ENCODE measurements around the gene DES.

The DES gene

DNA sequence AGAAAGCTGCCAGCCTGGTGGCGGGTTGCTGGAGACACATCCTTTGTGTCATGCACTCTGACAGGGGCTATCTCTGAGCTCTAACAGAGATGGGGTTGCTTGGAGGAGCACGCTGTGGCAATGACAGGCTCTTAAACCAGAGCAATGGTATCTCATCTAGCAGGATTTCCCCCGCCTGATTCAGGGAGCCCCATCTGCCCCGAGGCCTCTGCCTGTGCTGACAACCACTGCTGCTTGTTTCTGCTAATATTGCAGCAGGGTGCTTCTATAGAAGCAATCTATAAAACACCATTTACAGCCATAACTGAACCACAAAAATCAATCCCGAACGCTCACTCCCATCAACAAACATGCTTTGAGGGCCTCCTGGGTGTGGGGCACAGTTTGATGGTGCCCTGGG lies 17.6 kb upstream of the DES start:
- no peak overlapping the region for H3K9ac ChIP-seq (ENCODE audit: low read length)
- H3K9me3 ChIP-seq (ENCODE audit: insufficient read depth, low read length), result no peaks in the 10 kb centered on the region
- no peaks in the 10 kb centered on the region for H4K20me1 ChIP-seq (ENCODE audit: insufficient read depth, low read length)
- no peak overlapping the region for H3K27ac ChIP-seq (ENCODE audit: low read length)
- H3K4me1 ChIP-seq (ENCODE audit: low read length), result peaks cover 4% of the 10 kb centered on the region; the same call in 1 of the 2 replicates
- no peak for TF ChIP-seq EZH2phosphoT487 (IDR thresholded peaks at IDR 0.05; ENCODE audit: low read depth)
- TF ChIP-seq, protein P1, sequence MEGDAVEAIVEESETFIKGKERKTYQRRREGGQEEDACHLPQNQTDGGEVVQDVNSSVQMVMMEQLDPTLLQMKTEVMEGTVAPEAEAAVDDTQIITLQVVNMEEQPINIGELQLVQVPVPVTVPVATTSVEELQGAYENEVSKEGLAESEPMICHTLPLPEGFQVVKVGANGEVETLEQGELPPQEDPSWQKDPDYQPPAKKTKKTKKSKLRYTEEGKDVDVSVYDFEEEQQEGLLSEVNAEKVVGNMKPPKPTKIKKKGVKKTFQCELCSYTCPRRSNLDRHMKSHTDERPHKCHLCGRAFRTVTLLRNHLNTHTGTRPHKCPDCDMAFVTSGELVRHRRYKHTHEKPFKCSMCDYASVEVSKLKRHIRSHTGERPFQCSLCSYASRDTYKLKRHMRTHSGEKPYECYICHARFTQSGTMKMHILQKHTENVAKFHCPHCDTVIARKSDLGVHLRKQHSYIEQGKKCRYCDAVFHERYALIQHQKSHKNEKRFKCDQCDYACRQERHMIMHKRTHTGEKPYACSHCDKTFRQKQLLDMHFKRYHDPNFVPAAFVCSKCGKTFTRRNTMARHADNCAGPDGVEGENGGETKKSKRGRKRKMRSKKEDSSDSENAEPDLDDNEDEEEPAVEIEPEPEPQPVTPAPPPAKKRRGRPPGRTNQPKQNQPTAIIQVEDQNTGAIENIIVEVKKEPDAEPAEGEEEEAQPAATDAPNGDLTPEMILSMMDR (IDR thresholded peaks at IDR 0.05; ENCODE audit: low read depth, low read length), result no peak
- H2AFZ ChIP-seq (ENCODE audit: low read depth, low read length), result no peak overlapping the region
- H3K79me2 ChIP-seq (ENCODE audit: low read length), result no peaks in the 10 kb centered on the region
- no peak overlapping the region for H3K4me3 ChIP-seq (ENCODE audit: low read length)
- no peaks in the 10 kb centered on the region for H3K36me3 ChIP-seq (replicated peaks; ENCODE audit: low read depth, low read length)
- H3K27me3 ChIP-seq (ENCODE audit: low read depth, low read length), result no peaks in the 10 kb centered on the region
- no peak overlapping the region for H3K4me2 ChIP-seq (ENCODE audit: low read length)

DNA sequence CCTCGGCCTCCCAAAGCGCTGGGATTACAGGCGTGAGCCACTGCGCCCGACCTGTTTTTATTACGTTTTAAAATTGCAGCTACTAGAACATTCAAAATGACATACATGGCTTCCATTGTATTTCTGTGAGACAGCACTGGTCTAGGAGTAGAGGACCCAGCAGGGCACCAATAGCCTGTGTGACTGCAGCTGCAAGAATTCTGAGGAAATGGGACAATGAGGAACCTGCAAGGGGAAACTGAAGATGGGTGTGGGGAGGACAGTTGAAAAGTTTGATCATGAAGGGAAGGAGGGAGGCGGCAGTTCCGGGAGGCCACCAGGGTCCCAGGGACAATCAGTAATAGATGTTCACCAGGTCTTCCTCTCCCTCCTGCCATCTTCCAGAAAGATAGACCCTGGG lies 16.6 kb upstream of the DES start:
- H3K27me3 ChIP-seq (ENCODE audit: low read depth, low read length), result no peaks in the 10 kb centered on the region
- H3K4me3 ChIP-seq (ENCODE audit: low read length), result no peak overlapping the region
- no peaks in the 10 kb centered on the region for H4K20me1 ChIP-seq (ENCODE audit: insufficient read depth, low read length)
- no peak for TF ChIP-seq EZH2phosphoT487 (IDR thresholded peaks at IDR 0.05; ENCODE audit: low read depth)
- TF ChIP-seq, protein P1 (IDR thresholded peaks at IDR 0.05; ENCODE audit: low read depth, low read length), result no peak
- no peak overlapping the region for H3K9ac ChIP-seq (ENCODE audit: low read length)
- no peaks in the 10 kb centered on the region for H3K9me3 ChIP-seq (ENCODE audit: insufficient read depth, low read length)
- H3K36me3 ChIP-seq (replicated peaks; ENCODE audit: low read depth, low read length), result no peaks in the 10 kb centered on the region
- H3K4me1 ChIP-seq (ENCODE audit: low read length), result peaks cover 4% of the 10 kb centered on the region; the same call in 1 of the 2 replicates
- H3K27ac ChIP-seq (ENCODE audit: low read length), result no peak overlapping the region
- no peak overlapping the region for H3K4me2 ChIP-seq (ENCODE audit: low read length)
- no peaks in the 10 kb centered on the region for H3K79me2 ChIP-seq (ENCODE audit: low read length)
- no peak overlapping the region for H2AFZ ChIP-seq (ENCODE audit: low read depth, low read length)

DNA sequence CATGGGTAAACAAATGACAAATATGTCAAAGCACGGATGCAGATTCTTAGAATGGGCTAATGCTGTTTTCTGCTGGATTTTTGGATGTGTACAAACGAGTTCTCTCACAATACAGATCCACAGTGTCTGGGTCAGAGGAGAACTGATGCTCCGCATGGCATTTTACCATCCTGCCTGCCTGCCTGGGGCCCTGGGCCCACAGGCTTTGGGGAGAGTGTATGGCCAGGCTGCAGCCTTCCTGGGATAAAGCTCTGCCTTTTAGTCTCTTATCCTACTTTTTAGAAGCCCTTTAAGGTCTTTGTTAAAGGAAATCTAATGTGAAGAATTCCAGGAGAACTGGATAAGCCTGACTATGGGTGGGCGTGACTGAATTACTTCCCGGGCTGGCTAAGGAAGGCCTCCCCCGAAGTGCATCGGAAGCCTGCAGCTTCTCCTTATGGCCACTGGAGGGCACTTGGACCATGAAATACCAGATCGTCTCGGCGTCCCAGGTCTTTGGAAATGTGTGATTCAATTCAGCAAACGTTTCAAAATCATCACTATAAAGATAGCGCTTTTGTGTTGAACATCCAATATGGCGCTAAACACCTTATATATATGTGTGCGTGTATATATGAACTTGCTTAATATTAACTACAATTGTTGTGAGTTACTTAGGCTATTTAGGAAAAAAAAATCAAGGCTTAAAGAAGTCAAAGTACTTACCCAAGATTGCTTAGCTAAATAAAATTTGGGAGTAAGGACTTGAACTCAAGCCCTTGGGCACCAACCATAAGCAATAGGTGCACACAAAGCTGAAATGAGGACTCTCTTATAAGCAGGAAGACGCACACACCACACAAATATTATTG lies 15.3 kb upstream of the DES start:
- Histone ChIP-seq H3K27ac (ENCODE audit: low read length) (no peak overlapping the region), H3K27me3 (ENCODE audit: low read depth, low read length) (no peaks in the 10 kb centered on the region), H3K4me3 (ENCODE audit: low read length) (no peak overlapping the region), H3K4me1 (ENCODE audit: low read length) (peaks cover 4% of the 10 kb centered on the region; the same call in 1 of the 2 replicates), H4K20me1 (ENCODE audit: insufficient read depth, low read length) (no peaks in the 10 kb centered on the region), H3K36me3 (replicated peaks; ENCODE audit: low read depth, low read length) (no peaks in the 10 kb centered on the region), H3K4me2 (ENCODE audit: low read length) (peak overlapping the region; percentile 49), H3K79me2 (ENCODE audit: low read length) (no peaks in the 10 kb centered on the region), H2AFZ (ENCODE audit: low read depth, low read length) (0 out of 2 replicates have a peak overlapping the region, but pooled peaks have one; percentile 9), H3K9me3 (ENCODE audit: insufficient read depth, low read length) (no peaks in the 10 kb centered on the region), H3K9ac (ENCODE audit: low read length) (no peak overlapping the region)
- TF ChIP-seq, protein P1 (IDR thresholded peaks at IDR 0.05; ENCODE audit: low read depth, low read length), result peak; percentile 79
- no peak for TF ChIP-seq EZH2phosphoT487 (IDR thresholded peaks at IDR 0.05; ENCODE audit: low read depth)

DNA sequence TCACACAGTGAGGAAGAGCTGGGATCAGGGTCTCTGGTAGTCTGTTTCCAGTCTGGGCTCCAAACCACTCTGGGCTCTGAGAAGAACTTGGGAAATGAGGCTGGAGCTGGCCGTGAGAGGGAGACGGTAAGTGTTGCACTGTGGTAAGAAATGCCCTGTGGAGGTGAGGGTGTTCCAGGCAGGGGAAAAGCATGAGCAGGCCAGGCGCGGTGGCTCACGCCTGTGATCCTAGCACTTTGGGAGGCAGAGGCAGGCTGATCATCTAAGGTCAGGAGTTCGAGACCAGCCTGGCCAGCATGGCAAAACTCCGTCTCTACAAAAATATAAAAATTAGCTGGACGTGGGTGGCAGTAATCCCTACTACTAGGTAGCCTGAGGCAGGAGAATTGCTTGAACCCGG lies 14.3 kb upstream of the DES start:
- Histone ChIP-seq H3K4me1 (ENCODE audit: low read length) (peaks cover 4% of the 10 kb centered on the region; the same call in 1 of the 2 replicates), H3K4me3 (ENCODE audit: low read length) (no peak overlapping the region), H3K36me3 (replicated peaks; ENCODE audit: low read depth, low read length) (no peaks in the 10 kb centered on the region), H3K4me2 (ENCODE audit: low read length) (no peak overlapping the region), H3K9ac (ENCODE audit: low read length) (no peak overlapping the region), H3K27me3 (ENCODE audit: low read depth, low read length) (no peaks in the 10 kb centered on the region), H3K9me3 (ENCODE audit: insufficient read depth, low read length) (no peaks in the 10 kb centered on the region), H3K27ac (ENCODE audit: low read length) (no peak overlapping the region), H3K79me2 (ENCODE audit: low read length) (no peaks in the 10 kb centered on the region), H4K20me1 (ENCODE audit: insufficient read depth, low read length) (no peaks in the 10 kb centered on the region), H2AFZ (ENCODE audit: low read depth, low read length) (no peak overlapping the region)
- TF ChIP-seq, protein P1 (IDR thresholded peaks at IDR 0.05; ENCODE audit: low read depth, low read length), result no peak
- no peak for TF ChIP-seq EZH2phosphoT487 (IDR thresholded peaks at IDR 0.05; ENCODE audit: low read depth)
